ENCODE data around the gene RNF207.

GRCh38 chr1:6207075-6207885 is 1.4 kb downstream of the RNF207 start:
- TF ChIP-seq GABPA (IDR thresholded peaks at IDR 0.05 in 1 of 2, conservative IDR thresholded peaks at IDR 0.05 in 1 of 2) (no peak), CTCF (IDR thresholded peaks at IDR 0.05; ENCODE audit: low read depth, low read length, missing input control) (no peak)
